B cell (primary cell): ENCODE data around the gene GAGE12C. TPM values are rescaled to one million over a fixed set of nuclear protein-coding genes. Genes with fewer than 3 reads are reported as not detected.
"Not testable (repeated sequence)": the region's sequence is repeated elsewhere in the genome, so short reads cannot be mapped to it uniquely, and the experiment has no call there.

Experiments used
- ATAC-seq: fragments of 200-7000 bp; cut with Tn5 transposase; one replicate; pipeline ENCODE4 v1.10.0; 2021; ENCODE audit warnings: low read depth, mild to moderate bottlenecking, moderate number of reproducible peaks, moderate library complexity
- CTCF ChIA-PET: fragments of 350-600 bp; sonication (Branson Sonifier 250); formaldehyde crosslinking; loops from one replicate; lab custom pipeline; 2021; ENCODE audit warnings: antibody characterized with exemption, inconsistent platforms; lab: Charles Lee
- POLR2A ChIA-PET: fragments of 350-600 bp; sonication (Branson Sonifier 250); formaldehyde crosslinking; loops from one replicate; lab custom pipeline; 2021; ENCODE audit warnings: antibody characterized with exemption; lab: Charles Lee
- DNase-seq: peaks from one replicate; pipeline ENCODE4 v3.0.0; 2013
- H2AFZ ChIP-seq: 2 replicates; pipeline ENCODE4 v1.6.1; 2012; ENCODE audit warnings: mild to moderate bottlenecking, low read depth, low read length; ENCODE audit not compliant: insufficient read depth, poor library complexity, severe bottlenecking
- H3K27ac ChIP-seq, 2 donors: 1 replicate in 1 of 2; 2 replicates in 1 of 2; pipeline ENCODE4 v1.5.1; 2012 to 2013; ENCODE audit warnings: low read length in 2 of 2, mild to moderate bottlenecking in 2 of 2, moderate library complexity in 1 of 2
- H3K27me3 ChIP-seq, 4 experiments: fragments of 200-600 bp in 1 of 4; sonication (generic) in 1 of 4; replicated peaks in 1 of 4; 1 replicate in 2 of 4; 2 replicates in 2 of 4; pipeline versions ENCODE4 v1.6.1 to v1.7.0; 2013 to 2016; ENCODE audit warnings: low read length in 3 of 4, mild to moderate bottlenecking in 2 of 4, mixed read lengths in 1 of 4, moderate library complexity in 1 of 4; ENCODE audit not compliant: insufficient read depth in 4 of 4, control insufficient read depth in 3 of 4; ENCODE audit errors: control extremely low read depth in 1 of 4
- H3K36me3 ChIP-seq, 2 experiments: replicated peaks in 1 of 2; 1 replicate in 1 of 2; 2 replicates in 1 of 2; pipeline versions ENCODE4 v1.6.1 to v1.7.1; 2013; ENCODE audit warnings: low read length in 1 of 2; ENCODE audit not compliant: insufficient read depth in 2 of 2, control insufficient read depth in 1 of 2; ENCODE audit errors: control extremely low read depth in 1 of 2, extremely low read depth in 1 of 2
- H3K4me1 ChIP-seq, 2 donors: fragments of 200-600 bp in 1 of 2; sonication (generic) in 1 of 2; 1 replicate in 1 of 2; 2 replicates in 1 of 2; pipeline versions ENCODE4 v1.5.1 to v1.6.1; 2013 to 2017; ENCODE audit warnings: low read length in 2 of 2; ENCODE audit not compliant: control insufficient read depth in 2 of 2, insufficient read depth in 2 of 2
- H3K4me2 ChIP-seq: replicated peaks from 2 replicates; pipeline ENCODE3; 2012; ENCODE audit warnings: mild to moderate bottlenecking, low read depth, low read length; ENCODE audit not compliant: poor library complexity, severe bottlenecking
- H3K4me3 ChIP-seq, 5 experiments: fragments of 200-600 bp in 1 of 5; sonication (generic) in 1 of 5; 1 replicate in 3 of 5; 2 replicates in 2 of 5; pipeline versions ENCODE4 v1.5.1 to v1.7.0; 2011 to 2016; ENCODE audit warnings: low read length in 4 of 5, mild to moderate bottlenecking in 4 of 5, low read depth in 2 of 5, control low read depth in 1 of 5, moderate library complexity in 1 of 5; ENCODE audit not compliant: insufficient read depth in 1 of 5; ENCODE audit errors: control extremely low read depth in 1 of 5, extremely low read depth in 1 of 5
- H3K79me2 ChIP-seq: fragments of 200-600 bp; sonication (generic); one replicate; pipeline ENCODE4 v1.6.0; 2016; ENCODE audit warnings: low read length; ENCODE audit not compliant: control insufficient read depth, insufficient read depth
- H3K9ac ChIP-seq: fragments of 200-600 bp; sonication (generic); 2 replicates; pipeline ENCODE4 v1.6.1; 2017; ENCODE audit warnings: mild to moderate bottlenecking, low read length, moderate library complexity
- H3K9me3 ChIP-seq, 3 donors: one replicate each; pipeline versions ENCODE4 v1.6.1 to v1.7.1; 2013; ENCODE audit warnings: low read length in 2 of 3; ENCODE audit not compliant: control insufficient read depth in 2 of 3, insufficient read depth in 1 of 3; ENCODE audit errors: control extremely low read depth in 1 of 3
- H4K20me1 ChIP-seq: 2 replicates; pipeline ENCODE4 v1.6.0; 2012; ENCODE audit warnings: mild to moderate bottlenecking, low read length; ENCODE audit not compliant: insufficient read depth, control insufficient read depth, poor library complexity, severe bottlenecking
- H3K27ac Mint-ChIP-seq: one replicate; pipeline ENCODE4 v1.8.0; 2021; ENCODE audit warnings: mixed read lengths
- H3K27me3 Mint-ChIP-seq: one replicate; pipeline ENCODE4 v1.8.0; 2021; ENCODE audit warnings: mixed read lengths
- H3K4me1 Mint-ChIP-seq: one replicate; pipeline ENCODE4 v1.8.0; 2021; ENCODE audit warnings: mixed read lengths
- H3K4me3 Mint-ChIP-seq: one replicate; pipeline ENCODE4 v1.8.0; 2021; ENCODE audit warnings: mixed read lengths
- H3K9me3 Mint-ChIP-seq: one replicate; pipeline ENCODE4 v1.8.0; 2022; ENCODE audit warnings: mixed read lengths; ENCODE audit not compliant: insufficient read depth
- WGBS: methylation state at CpG from one replicate; pipeline ENCODE4 v1.1.5; 2013; ENCODE audit warnings: missing lambda C conversion rate; ENCODE audit not compliant: insufficient coverage; 5-methylcytosine and 5-hydroxymethylcytosine counted together
- intact Hi-C: fragments of 100-400 bp; cut with micrococcal nuclease; formaldehyde crosslinking; loops from one replicate; pipeline ENCODE4 v1.10.0; 2022
- polyA plus RNA-seq: library from polyadenylated mRNA; depleted of rRNA; stranded (reverse); fragments of >200 nt; gene quantifications from 2 replicates; pipeline ENCODE4 v1.2.3, GENCODE V29; 2012
- total RNA-seq, 2 donors: library from RNA; stranded (reverse); fragments of 120-200 nt in 1 of 2; gene quantifications; 1 replicate in 1 of 2; 2 replicates in 1 of 2; pipeline versions ENCODE4 v1.2.3 to v1.2.4, GENCODE V29; 2013 to 2022

The GAGE12C gene
- total and polyA plus RNA-seq, 2 donors (not counting 1 experiment from before 2014, with no cell fraction given) = not detected

DNA sequence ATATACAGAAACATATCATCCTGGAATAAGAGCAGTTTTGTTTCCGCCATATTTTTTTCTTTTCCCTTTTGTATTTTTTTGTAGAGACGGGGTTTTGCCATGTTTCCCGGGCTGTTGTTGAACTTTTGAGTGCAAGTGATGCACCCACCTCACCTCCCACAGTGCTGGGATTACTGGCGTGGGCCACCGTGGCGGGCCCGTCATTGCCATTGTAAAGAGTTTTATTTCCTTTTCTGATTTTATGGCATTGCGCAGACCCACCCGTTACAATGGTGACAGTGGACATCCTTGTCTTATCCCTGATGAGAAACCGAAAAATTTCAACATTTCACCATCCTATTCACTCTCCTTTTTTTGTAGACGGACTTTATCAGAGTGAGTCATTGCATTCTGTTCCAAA, 36.8 kb downstream of the GAGE12C start:
- H3K4me1 Mint-ChIP-seq, H3K9ac ChIP-seq, H3K4me3 ChIP-seq, H3K27ac Mint-ChIP-seq, H3K9me3 ChIP-seq, ATAC-seq, H3K4me1 ChIP-seq, H3K27ac ChIP-seq, DNase-seq, H3K27me3 Mint-ChIP-seq, H2AFZ ChIP-seq, H4K20me1 ChIP-seq, H3K9me3 Mint-ChIP-seq, intact Hi-C loops, H3K79me2 ChIP-seq, H3K36me3 ChIP-seq, H3K27me3 ChIP-seq, POLR2A ChIA-PET, CTCF ChIA-PET, H3K4me3 Mint-ChIP-seq, H3K4me2 ChIP-seq: not testable (repeated sequence)
- WGBS = no CpG with 5 or more reads among the region's 11 CpGs

DNA sequence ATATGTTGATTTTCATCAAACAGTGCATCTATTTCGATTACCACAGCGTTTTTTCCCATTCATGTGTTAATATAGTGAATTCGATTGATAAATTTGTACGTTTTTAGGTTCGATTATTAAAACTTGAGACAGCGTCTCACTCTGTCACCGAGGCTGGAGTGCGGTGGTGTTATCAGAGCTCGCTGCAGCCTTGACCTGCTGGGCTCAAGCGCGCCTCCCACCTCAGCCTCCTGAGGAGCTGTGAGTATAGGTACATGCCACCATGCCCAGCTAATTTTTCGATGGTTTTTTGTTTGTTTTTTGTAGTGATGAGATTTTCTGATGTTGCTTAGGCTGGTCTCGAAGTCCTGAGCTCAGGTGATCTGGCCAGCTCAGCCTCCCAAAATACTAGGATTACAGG, 37.2 kb downstream of the GAGE12C start:
- H3K9me3 Mint-ChIP-seq, CTCF ChIA-PET, ATAC-seq, H3K9me3 ChIP-seq, H3K9ac ChIP-seq, POLR2A ChIA-PET, H3K4me3 Mint-ChIP-seq, H2AFZ ChIP-seq, H3K4me1 Mint-ChIP-seq, H3K4me1 ChIP-seq, H3K4me2 ChIP-seq, H3K36me3 ChIP-seq, H3K27me3 Mint-ChIP-seq, H3K79me2 ChIP-seq, H4K20me1 ChIP-seq, H3K27ac Mint-ChIP-seq, H3K27ac ChIP-seq, H3K4me3 ChIP-seq, intact Hi-C loops, DNase-seq, H3K27me3 ChIP-seq: not testable (repeated sequence)
- no CpG with 5 or more reads among the region's 13 CpGs for WGBS

GRCh38 chrX:49570100-49570499, 38.1 kb downstream of the GAGE12C start, which contains the start of gene GAGE12G:
TSS of gene GAGE12G (plus strand) at chrX:49570400. CDS start at chrX:49571555, 1,155 bp downstream.
- no CpG with 5 or more reads among the region's 16 CpGs for WGBS
- CTCF ChIA-PET = not testable (repeated sequence)

GRCh38 chrX:49579649-49580048, 47.7 kb downstream of the GAGE12C start, which contains the start of gene GAGE12H:
TSS of gene GAGE12H (plus strand) at chrX:49579949. CDS start at chrX:49581104, 1,155 bp downstream.
- H4K20me1 ChIP-seq = not testable (repeated sequence)

More at GRCh38 chrX:49570100-49570499, 38.1 kb downstream of the GAGE12C start, which contains the start of gene GAGE12G:
- H4K20me1 ChIP-seq, H3K27ac ChIP-seq, H3K4me2 ChIP-seq, H3K79me2 ChIP-seq, H3K27me3 ChIP-seq, H3K9me3 Mint-ChIP-seq, H3K9me3 ChIP-seq, DNase-seq, H3K4me3 Mint-ChIP-seq, ATAC-seq, POLR2A ChIA-PET, H3K9ac ChIP-seq, H3K36me3 ChIP-seq, H2AFZ ChIP-seq, intact Hi-C loops, H3K4me3 ChIP-seq, H3K4me1 ChIP-seq, H3K4me1 Mint-ChIP-seq, H3K27me3 Mint-ChIP-seq, H3K27ac Mint-ChIP-seq: not testable (repeated sequence)

More at GRCh38 chrX:49579649-49580048, 47.7 kb downstream of the GAGE12C start, which contains the start of gene GAGE12H:
- H3K4me2 ChIP-seq, POLR2A ChIA-PET, H3K27ac ChIP-seq, H3K4me3 ChIP-seq, intact Hi-C loops, H3K4me1 ChIP-seq, H3K4me3 Mint-ChIP-seq, H3K27me3 Mint-ChIP-seq, H3K27ac Mint-ChIP-seq, ATAC-seq, H3K9ac ChIP-seq, H3K9me3 Mint-ChIP-seq, H3K27me3 ChIP-seq, H3K79me2 ChIP-seq, H3K4me1 Mint-ChIP-seq, H3K9me3 ChIP-seq, DNase-seq, CTCF ChIA-PET, H3K36me3 ChIP-seq, H2AFZ ChIP-seq: not testable (repeated sequence)
- no CpG with 5 or more reads among the region's 16 CpGs for WGBS
